T-helper 17 cell (primary cell): ENCODE measurements around the gene HNRNPM. TPM values are rescaled to one million over a fixed set of nuclear protein-coding genes. Genes with fewer than 3 reads are reported as not detected.
A peak's percentile ranks its signal among the peaks of the same experiment; 100 is the strongest.

Experiments used
- ATAC-seq: fragments of 150-1000 bp; cut with Tn5 transposase; 2 replicates; pipeline ENCODE4 v1.10.0; 2021; ENCODE audit warnings: mild to moderate bottlenecking, moderate library complexity
- DNase-seq, 3 donors: peaks; one replicate each; pipeline versions ENCODE4 v3.0.0 to v3.0.0-alpha.2; 2020 to 2021
- H3K9me3 ChIP-seq: one replicate; pipeline ENCODE4 v1.7.0; 2013; ENCODE audit warnings: low read length, mild to moderate bottlenecking; ENCODE audit not compliant: control insufficient read depth, poor library complexity, severe bottlenecking
- H3K27ac Mint-ChIP-seq: one replicate; pipeline ENCODE4 v1.8.0; 2022; ENCODE audit warnings: mild to moderate bottlenecking, moderate library complexity, mixed read lengths
- H3K27me3 Mint-ChIP-seq: one replicate; pipeline ENCODE4 v1.8.0; 2022; ENCODE audit warnings: mixed read lengths
- H3K36me3 Mint-ChIP-seq: one replicate; pipeline ENCODE4 v1.8.0; 2022; ENCODE audit warnings: low read depth, mixed read lengths
- H3K4me1 Mint-ChIP-seq: one replicate; pipeline ENCODE4 v1.8.0; 2022; ENCODE audit warnings: mild to moderate bottlenecking, mixed read lengths
- H3K4me3 Mint-ChIP-seq: one replicate; pipeline ENCODE4 v1.8.0; 2022; ENCODE audit warnings: mild to moderate bottlenecking, moderate library complexity, mixed read lengths
- total RNA-seq, 4 donors: library from RNA in 2 of 4; stranded (reverse) in 2 of 4; gene quantifications; one replicate each; pipeline ENCODE4 v1.2.3 and lab custom pipeline; 2022 to 2026

Gene HNRNPM, protein sequence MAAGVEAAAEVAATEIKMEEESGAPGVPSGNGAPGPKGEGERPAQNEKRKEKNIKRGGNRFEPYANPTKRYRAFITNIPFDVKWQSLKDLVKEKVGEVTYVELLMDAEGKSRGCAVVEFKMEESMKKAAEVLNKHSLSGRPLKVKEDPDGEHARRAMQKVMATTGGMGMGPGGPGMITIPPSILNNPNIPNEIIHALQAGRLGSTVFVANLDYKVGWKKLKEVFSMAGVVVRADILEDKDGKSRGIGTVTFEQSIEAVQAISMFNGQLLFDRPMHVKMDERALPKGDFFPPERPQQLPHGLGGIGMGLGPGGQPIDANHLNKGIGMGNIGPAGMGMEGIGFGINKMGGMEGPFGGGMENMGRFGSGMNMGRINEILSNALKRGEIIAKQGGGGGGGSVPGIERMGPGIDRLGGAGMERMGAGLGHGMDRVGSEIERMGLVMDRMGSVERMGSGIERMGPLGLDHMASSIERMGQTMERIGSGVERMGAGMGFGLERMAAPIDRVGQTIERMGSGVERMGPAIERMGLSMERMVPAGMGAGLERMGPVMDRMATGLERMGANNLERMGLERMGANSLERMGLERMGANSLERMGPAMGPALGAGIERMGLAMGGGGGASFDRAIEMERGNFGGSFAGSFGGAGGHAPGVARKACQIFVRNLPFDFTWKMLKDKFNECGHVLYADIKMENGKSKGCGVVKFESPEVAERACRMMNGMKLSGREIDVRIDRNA
- total RNA-seq (100 to 1,000 TPM; 248 to 259 TPM), total RNA-seq (lab: John Stamatoyannopoulos, UW) (126 to 233 reads per million in 2 donors)

DNA sequence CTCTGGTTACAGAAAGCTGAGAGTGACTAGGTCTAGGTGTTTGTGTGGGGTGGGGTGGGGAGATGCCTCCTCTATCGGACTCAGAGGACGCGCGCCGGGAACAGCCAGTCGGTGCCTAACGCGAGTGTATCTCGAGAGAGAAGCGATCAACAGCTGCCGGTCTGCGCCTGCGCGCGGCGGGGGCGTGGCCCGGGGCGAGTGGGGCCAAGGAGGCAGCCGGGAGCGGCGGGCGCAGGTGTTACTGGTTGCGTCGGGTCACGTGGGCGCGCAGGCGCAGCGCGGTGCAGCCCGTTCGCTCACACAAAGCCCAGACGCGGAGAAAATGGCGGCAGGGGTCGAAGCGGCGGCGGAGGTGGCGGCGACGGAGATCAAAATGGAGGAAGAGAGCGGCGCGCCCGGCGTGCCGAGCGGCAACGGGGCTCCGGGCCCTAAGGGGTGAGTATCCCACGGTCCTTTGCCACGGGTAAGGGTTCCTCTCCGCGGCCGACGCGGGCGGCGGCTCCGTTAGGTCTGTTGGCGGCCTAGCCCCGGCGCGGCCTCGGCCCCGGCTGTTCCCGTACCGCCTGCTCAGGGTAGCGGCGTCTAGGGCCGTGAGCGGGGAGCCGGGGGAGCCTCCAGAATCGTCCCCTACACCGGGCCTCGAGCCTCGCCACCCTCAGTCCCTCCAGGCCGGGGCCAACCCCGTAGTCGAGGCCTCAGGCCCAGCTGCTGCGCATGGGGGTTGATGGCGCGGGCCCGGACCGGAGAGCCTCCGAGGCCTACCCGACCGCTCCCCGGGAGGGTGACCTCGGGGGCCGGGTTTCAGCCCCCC lies at the start of gene HNRNPM:
Gene HNRNPM (plus strand): TSS at position 299 of the 811 bp plus-strand sequence. CDS start 24 bp downstream, at position 323.
- peak; percentile 93 for ATAC-seq
- H3K4me3 Mint-ChIP-seq: peak within 1 kb of the TSS; percentile 98
- peaks cover 5% of the 10 kb centered on the region for H3K36me3 Mint-ChIP-seq
- peak; percentile 100 for DNase-seq
- no peaks in the 10 kb centered on the region for H3K27me3 Mint-ChIP-seq
- peaks cover 27% of the 10 kb centered on the region for H3K4me1 Mint-ChIP-seq
- peak within 1 kb of the TSS; percentile 94 for H3K27ac Mint-ChIP-seq
- H3K9me3 ChIP-seq: no peaks in the 10 kb centered on the region

DNA sequence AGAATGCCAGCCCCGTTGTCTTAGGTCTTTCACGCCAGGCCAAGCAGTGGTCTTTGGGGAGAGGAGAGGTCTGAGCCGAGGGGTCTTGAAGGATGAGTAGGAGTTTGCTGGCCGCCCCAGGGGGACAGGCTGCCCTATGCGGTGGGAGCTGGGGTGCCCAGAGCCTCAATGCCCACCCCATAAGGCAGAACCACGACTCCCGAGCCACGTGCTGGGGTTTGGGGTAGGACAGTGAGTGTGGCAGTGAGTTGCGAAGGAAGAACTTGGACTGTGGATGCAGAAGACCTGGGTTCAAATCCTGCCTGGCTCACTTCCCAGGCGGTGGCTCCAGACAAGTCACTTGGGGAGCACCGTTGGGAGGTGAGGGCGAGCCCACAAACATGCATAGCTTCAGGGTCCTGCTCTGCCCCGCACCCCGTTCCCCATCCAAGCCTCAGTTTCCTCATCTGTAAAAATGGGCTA lies 49.1 kb upstream of the HNRNPM start:
- H3K4me1 Mint-ChIP-seq: peaks cover 28% of the 10 kb centered on the region
- peaks cover 3% of the 10 kb centered on the region for H3K36me3 Mint-ChIP-seq
- H3K9me3 ChIP-seq: no peaks in the 10 kb centered on the region
- no peak for ATAC-seq
- DNase-seq: no peak
- peak overlapping the region; percentile 96 for H3K27ac Mint-ChIP-seq
- H3K4me3 Mint-ChIP-seq: no peak overlapping the region
- H3K27me3 Mint-ChIP-seq: no peaks in the 10 kb centered on the region

DNA sequence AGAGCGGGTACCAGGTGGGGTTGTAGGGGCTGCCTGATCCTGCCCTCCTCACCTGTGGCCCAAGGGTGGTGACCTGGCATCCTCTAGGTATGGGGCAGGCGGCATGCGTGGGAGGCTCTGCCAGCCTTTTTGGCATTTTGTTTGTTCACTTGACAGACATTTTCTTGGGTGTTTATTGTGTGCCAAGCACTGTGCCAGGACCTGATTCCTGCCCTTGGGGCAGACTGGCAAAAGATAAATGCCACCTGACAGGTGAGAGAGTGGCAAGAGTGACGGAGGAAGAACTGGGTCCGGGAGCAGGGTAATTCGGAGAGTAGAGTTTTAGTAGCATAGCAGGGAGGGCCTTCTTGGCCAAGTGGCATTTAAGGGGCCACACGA lies 48.6 kb upstream of the HNRNPM start:
- Mint-ChIP-seq H3K36me3 (peaks cover 3% of the 10 kb centered on the region), H3K27me3 (no peaks in the 10 kb centered on the region), H3K4me3 (no peak overlapping the region), H3K27ac (peak overlapping the region; percentile 96), H3K4me1 (peaks cover 28% of the 10 kb centered on the region)
- no peaks in the 10 kb centered on the region for H3K9me3 ChIP-seq
- no peak for DNase-seq
- no peak for ATAC-seq

DNA sequence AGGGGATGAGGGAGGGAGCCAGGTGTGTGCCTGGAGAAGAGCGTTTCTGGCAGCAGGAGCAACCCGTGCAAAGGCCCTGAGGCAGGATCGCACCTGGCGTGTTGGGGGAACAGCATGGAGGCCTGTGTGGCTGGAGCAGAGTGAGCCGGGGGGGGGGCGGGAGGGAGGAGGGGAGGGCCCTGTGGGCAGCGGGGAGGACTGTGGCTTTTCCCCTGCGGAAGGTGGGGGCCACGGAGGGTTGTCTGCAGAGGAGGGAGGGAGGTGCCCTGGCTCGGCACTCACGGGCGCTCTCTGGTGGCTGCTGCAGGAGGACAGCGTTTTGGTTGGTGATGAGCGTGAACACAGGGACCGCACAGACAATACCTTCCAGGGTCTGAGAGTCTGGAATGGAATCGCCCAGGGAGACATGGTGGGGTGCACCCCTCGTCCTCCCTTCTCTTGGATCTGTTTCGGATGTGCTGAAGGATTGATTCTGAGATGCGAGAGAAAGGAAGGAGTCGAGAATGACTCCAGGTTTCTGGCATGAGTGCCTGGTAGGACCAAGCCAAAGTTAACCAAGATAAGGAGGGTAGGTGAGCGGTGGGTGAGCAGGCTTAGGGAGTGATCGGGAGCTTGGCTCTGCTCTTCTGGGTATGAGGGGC lies 48.1 kb upstream of the HNRNPM start:
- peaks cover 3% of the 10 kb centered on the region for H3K36me3 Mint-ChIP-seq
- ATAC-seq: peak; percentile 95
- H3K4me1 Mint-ChIP-seq: peaks cover 26% of the 10 kb centered on the region
- peak overlapping the region; percentile 96 for H3K27ac Mint-ChIP-seq
- peak overlapping the region; percentile 41 for H3K4me3 Mint-ChIP-seq
- H3K9me3 ChIP-seq: no peaks in the 10 kb centered on the region
- no peaks in the 10 kb centered on the region for H3K27me3 Mint-ChIP-seq
- peak; percentile 64 to 75 (median 68) for DNase-seq

DNA sequence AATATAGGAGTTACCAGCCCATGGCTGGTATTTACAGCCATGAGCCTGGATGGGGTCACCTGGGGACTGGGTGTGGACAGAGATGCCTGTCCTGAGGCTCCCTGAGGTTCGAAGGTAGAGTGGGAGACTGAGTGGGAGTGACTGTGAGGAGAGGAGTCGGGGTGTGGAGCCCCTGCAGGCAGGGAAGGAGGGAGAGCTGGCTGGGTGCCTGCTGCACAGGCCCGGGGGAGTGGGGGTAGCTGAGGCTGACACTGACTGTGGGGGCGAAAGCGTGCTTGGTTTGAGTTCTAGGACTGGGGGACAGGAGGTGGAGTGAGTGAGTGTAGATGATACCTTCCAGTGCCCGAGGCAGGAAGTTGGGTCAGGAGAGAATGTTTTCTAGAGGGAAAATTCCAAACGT lies 47.5 kb upstream of the HNRNPM start:
- ATAC-seq: no peak
- Mint-ChIP-seq H3K4me1 (peaks cover 25% of the 10 kb centered on the region), H3K36me3 (peaks cover 4% of the 10 kb centered on the region), H3K4me3 (no peak overlapping the region), H3K27ac (peak overlapping the region; percentile 96), H3K27me3 (no peaks in the 10 kb centered on the region)
- DNase-seq: no peak
- no peaks in the 10 kb centered on the region for H3K9me3 ChIP-seq

DNA sequence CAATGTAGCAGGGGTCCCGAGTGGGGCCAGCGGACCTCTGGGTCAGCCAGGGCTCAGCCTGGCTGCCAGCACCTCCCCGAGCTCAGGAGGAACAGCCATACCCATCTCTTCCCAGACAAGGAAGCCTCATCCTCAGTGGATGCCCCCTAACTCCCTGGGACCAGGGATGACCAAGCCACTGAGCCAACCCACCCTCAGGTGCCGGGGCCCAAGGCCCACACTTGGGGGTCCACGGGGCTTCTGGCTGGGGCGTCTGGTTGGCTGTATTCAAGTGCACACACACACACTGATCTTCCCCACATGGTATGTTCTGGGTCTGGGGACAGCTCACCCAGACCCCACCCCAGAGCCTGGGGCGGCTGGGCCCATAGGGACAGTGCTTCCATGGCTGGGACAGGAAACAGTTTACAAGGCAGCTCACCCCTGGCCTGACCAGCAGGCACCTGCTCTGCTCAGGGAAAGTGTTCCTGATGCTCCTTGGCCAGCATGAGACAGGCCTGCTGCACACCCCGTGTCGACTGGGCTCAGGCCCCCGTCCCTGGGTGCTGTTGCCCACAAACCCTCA lies 46.9 kb upstream of the HNRNPM start:
- Mint-ChIP-seq H3K4me3 (no peak overlapping the region), H3K27me3 (no peaks in the 10 kb centered on the region), H3K36me3 (peaks cover 4% of the 10 kb centered on the region), H3K4me1 (peaks cover 25% of the 10 kb centered on the region), H3K27ac (no peak overlapping the region)
- DNase-seq (no peak), ATAC-seq (no peak)
- no peaks in the 10 kb centered on the region for H3K9me3 ChIP-seq

DNA sequence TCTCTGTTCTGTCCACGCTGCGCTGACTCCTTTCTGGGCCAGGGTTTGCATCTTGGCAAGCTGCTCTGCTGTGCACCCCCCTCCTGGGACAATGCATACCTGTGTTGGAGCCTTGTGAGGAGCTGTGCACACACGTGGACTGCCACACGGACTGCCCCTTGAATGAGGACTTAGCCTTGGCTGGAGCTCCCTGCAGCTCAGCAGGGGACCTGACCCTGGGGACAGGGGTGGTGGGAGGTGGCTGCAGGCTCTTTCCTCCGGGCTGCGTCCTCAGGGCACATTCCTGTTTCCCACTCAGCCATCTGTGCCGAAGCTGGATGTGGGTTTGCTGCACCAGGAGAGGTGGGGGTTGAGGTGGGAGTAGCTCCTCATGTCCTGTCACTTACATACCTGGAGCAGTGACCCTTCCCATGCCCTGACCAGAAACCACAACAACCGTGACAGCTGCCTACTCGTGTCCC lies 46.4 kb upstream of the HNRNPM start:
- no peak overlapping the region for H3K4me3 Mint-ChIP-seq
- H3K9me3 ChIP-seq: no peaks in the 10 kb centered on the region
- DNase-seq: no peak
- no peak for ATAC-seq
- H3K27me3 Mint-ChIP-seq: no peaks in the 10 kb centered on the region
- H3K4me1 Mint-ChIP-seq: peaks cover 20% of the 10 kb centered on the region
- peaks cover 4% of the 10 kb centered on the region for H3K36me3 Mint-ChIP-seq
- no peak overlapping the region for H3K27ac Mint-ChIP-seq

DNA sequence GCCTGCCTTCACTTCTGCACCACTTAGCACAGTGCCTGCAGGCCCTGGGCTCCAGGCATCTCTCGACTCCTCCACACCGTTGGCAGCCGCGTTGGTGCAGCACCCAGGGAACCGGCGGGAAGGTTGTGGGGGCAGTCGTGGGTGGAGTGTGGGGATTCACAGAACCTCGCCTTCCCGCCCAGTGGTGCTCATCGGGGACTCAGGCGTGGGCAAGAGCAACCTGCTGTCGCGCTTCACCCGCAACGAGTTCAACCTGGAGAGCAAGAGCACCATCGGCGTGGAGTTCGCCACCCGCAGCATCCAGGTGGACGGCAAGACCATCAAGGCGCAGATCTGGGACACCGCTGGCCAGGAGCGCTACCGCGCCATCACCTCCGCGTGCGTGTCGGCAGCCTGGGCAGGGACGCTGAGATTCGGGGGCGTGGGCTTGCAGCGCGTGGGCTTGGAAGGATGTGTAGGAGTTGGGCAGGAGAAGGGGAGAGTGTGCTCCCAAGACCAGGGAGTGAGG lies 45.0 kb upstream of the HNRNPM start:
- Mint-ChIP-seq H3K27me3 (no peaks in the 10 kb centered on the region), H3K4me3 (no peak overlapping the region), H3K27ac (no peak overlapping the region), H3K36me3 (peaks cover 6% of the 10 kb centered on the region), H3K4me1 (peaks cover 19% of the 10 kb centered on the region)
- DNase-seq: no peak
- H3K9me3 ChIP-seq: no peaks in the 10 kb centered on the region
- ATAC-seq: no peak

DNA sequence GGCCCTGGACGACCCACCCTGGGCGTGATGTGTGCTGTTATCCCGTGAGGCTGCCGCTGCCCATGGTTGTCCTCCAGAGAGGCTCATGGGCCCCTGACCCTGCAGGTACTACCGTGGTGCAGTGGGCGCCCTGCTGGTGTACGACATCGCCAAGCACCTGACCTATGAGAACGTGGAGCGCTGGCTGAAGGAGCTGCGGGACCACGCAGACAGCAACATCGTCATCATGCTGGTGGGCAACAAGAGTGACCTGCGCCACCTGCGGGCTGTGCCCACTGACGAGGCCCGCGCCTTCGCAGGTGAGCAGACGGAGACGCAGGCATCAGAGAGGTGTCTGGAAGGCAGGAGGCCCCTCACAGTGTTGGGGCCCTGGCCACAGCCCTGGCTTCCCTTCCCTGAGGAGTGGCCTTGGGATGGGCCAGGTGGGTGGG lies 42.8 kb upstream of the HNRNPM start:
- ATAC-seq (no peak), DNase-seq (no peak)
- Mint-ChIP-seq H3K4me1 (peaks cover 8% of the 10 kb centered on the region), H3K27ac (no peak overlapping the region), H3K36me3 (peaks cover 6% of the 10 kb centered on the region), H3K27me3 (no peaks in the 10 kb centered on the region), H3K4me3 (no peak overlapping the region)
- no peaks in the 10 kb centered on the region for H3K9me3 ChIP-seq

DNA sequence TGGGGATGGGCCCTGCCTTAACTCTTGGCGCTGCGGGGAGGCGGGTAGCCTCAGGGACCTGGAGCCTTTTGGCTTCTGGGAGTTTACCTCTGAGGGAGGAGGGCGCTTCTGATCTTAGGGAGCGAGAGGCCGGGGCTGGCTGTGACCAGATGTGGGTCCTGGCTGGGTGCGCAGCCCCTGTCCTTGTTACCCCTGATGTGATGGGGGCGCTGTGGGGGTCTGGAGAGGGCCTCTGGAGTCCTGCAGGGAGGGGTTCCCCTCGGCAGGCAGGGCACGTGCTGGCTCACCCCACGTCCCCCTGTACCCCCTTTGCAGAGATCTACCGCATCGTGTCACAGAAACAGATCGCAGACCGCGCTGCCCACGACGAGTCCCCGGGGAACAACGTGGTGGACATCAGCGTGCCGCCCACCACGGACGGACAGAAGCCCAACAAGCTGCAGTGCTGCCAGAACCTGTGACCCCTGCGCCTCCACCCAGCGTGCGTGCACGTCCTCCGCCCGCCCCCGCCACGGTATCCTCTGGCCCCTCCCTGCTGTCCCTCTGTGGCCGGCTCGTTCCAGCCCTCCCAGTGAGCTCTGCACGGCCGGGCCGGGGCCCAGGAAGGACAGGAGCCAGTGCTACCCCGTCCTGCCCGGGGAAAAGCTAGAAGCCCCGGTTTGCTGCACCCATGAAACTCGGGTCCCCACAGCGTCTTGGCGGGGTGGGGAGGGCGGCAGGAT lies 41.5 kb upstream of the HNRNPM start:
- H3K9me3 ChIP-seq: no peaks in the 10 kb centered on the region
- Mint-ChIP-seq H3K36me3 (peaks cover 6% of the 10 kb centered on the region), H3K4me3 (no peak overlapping the region), H3K27ac (peak overlapping the region; percentile 51), H3K4me1 (peaks cover 6% of the 10 kb centered on the region), H3K27me3 (no peaks in the 10 kb centered on the region)
- no peak for DNase-seq
- no peak for ATAC-seq

DNA sequence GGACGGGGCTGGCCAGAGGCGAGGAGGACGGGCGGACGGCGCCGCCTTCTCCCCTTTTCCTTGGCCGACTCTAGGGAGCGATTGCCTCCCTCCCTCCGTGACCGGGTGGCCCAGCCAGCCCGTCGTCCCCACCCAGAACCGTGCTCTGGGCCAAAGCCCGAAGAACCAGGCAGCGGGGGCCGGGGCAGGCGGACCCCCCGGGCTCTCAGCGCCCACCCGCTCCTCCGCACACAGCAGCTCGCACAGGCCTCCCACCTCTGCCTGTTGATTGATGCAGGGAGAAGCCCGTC lies 41.0 kb upstream of the HNRNPM start:
- Mint-ChIP-seq H3K4me3 (no peak overlapping the region), H3K36me3 (peaks cover 6% of the 10 kb centered on the region), H3K27ac (no peak overlapping the region), H3K4me1 (peaks cover 6% of the 10 kb centered on the region), H3K27me3 (no peaks in the 10 kb centered on the region)
- H3K9me3 ChIP-seq: no peaks in the 10 kb centered on the region
- DNase-seq (no peak), ATAC-seq (no peak)
